Neutrophil (primary cell): ENCODE data around the gene APEX2.

Experiments used
- H3K27ac ChIP-seq: fragments of 200-600 bp; sonication (generic); 2 replicates; pipeline ENCODE4 v1.5.1; 2016; ENCODE audit warnings: mild to moderate bottlenecking, moderate library complexity
- H3K27me3 ChIP-seq: fragments of 200-600 bp; sonication (generic); 2 replicates; pipeline ENCODE4 v1.6.0; 2016; ENCODE audit warnings: mild to moderate bottlenecking
- H3K36me3 ChIP-seq: fragments of 200-600 bp; sonication (generic); 2 replicates; pipeline ENCODE4 v1.5.1; 2017
- H3K4me1 ChIP-seq, 2 experiments: fragments of 200-600 bp in 1 of 2; sonication (generic) in 1 of 2; 1 replicate in 1 of 2; 2 replicates in 1 of 2; pipeline versions ENCODE4 v1.5.1 to v1.6.1; 2013 to 2016; ENCODE audit warnings: low read depth in 1 of 2, low read length in 1 of 2, mild to moderate bottlenecking in 1 of 2, moderate library complexity in 1 of 2; ENCODE audit not compliant: control insufficient read depth in 1 of 2, insufficient read depth in 1 of 2
- H3K4me3 ChIP-seq, 2 experiments: fragments of 200-600 bp in 1 of 2; sonication (generic) in 1 of 2; 1 replicate in 1 of 2; 2 replicates in 1 of 2; pipeline ENCODE4 v1.5.1; 2013 to 2016; ENCODE audit warnings: low read depth in 1 of 2, low read length in 1 of 2, mild to moderate bottlenecking in 1 of 2, moderate library complexity in 1 of 2
- H3K9me3 ChIP-seq: fragments of 200-600 bp; sonication (generic); 2 replicates; pipeline ENCODE4 v1.5.1; 2016
- CTCF ChIP-seq: fragments of 200-600 bp; sonication (generic); IDR thresholded peaks from 2 replicates; pipeline ENCODE4 v1.5.1; 2016; ENCODE audit warnings: antibody characterized with exemption

APEX2 gene

GRCh38 chrX:55026143-55026542 is 26.0 kb downstream of the APEX2 start:
- H3K27me3 ChIP-seq: no peaks in the 10 kb centered on the region
- H3K27ac ChIP-seq: no peak overlapping the region
- no peaks in the 10 kb centered on the region for H3K9me3 ChIP-seq
- no peak overlapping the region for H3K4me3 ChIP-seq
- no peaks in the 10 kb centered on the region for H3K36me3 ChIP-seq
- no peak for TF ChIP-seq CTCF
- no peaks in the 10 kb centered on the region for H3K4me1 ChIP-seq

GRCh38 chrX:55026840-55027239 is 26.7 kb downstream of the APEX2 start:
- Histone ChIP-seq H3K4me3 (no peak overlapping the region), H3K27me3 (no peaks in the 10 kb centered on the region), H3K9me3 (no peaks in the 10 kb centered on the region), H3K36me3 (no peaks in the 10 kb centered on the region), H3K4me1 (no peaks in the 10 kb centered on the region), H3K27ac (no peak overlapping the region)
- TF ChIP-seq CTCF: no peak

GRCh38 chrX:55028040-55028439 is 27.9 kb downstream of the APEX2 start:
- Histone ChIP-seq H3K36me3 (no peaks in the 10 kb centered on the region), H3K4me3 (no peak overlapping the region), H3K9me3 (no peaks in the 10 kb centered on the region), H3K4me1 (no peaks in the 10 kb centered on the region), H3K27me3 (no peaks in the 10 kb centered on the region), H3K27ac (no peak overlapping the region)
- no peak for TF ChIP-seq CTCF

GRCh38 chrX:55028611-55029010 is 28.4 kb downstream of the APEX2 start:
- no peaks in the 10 kb centered on the region for H3K4me1 ChIP-seq
- H3K27ac ChIP-seq: no peak overlapping the region
- no peaks in the 10 kb centered on the region for H3K9me3 ChIP-seq
- no peak for TF ChIP-seq CTCF
- H3K27me3 ChIP-seq: no peaks in the 10 kb centered on the region
- H3K36me3 ChIP-seq: no peaks in the 10 kb centered on the region
- H3K4me3 ChIP-seq: no peak overlapping the region

GRCh38 chrX:55029291-55029690 is 29.1 kb downstream of the APEX2 start:
- H3K4me3 ChIP-seq: no peak overlapping the region
- no peaks in the 10 kb centered on the region for H3K36me3 ChIP-seq
- H3K9me3 ChIP-seq: no peaks in the 10 kb centered on the region
- no peaks in the 10 kb centered on the region for H3K27me3 ChIP-seq
- H3K27ac ChIP-seq: no peak overlapping the region
- no peaks in the 10 kb centered on the region for H3K4me1 ChIP-seq
- TF ChIP-seq CTCF: no peak
